SKM-1 (cell line): ENCODE measurements around the gene SIK3.

Experiments
- DNase-seq: peaks from one replicate; lab custom pipeline; 2025; ENCODE audit not compliant: unreplicated experiment; lab: John Stamatoyannopoulos, UW

SIK3 gene

DNA sequence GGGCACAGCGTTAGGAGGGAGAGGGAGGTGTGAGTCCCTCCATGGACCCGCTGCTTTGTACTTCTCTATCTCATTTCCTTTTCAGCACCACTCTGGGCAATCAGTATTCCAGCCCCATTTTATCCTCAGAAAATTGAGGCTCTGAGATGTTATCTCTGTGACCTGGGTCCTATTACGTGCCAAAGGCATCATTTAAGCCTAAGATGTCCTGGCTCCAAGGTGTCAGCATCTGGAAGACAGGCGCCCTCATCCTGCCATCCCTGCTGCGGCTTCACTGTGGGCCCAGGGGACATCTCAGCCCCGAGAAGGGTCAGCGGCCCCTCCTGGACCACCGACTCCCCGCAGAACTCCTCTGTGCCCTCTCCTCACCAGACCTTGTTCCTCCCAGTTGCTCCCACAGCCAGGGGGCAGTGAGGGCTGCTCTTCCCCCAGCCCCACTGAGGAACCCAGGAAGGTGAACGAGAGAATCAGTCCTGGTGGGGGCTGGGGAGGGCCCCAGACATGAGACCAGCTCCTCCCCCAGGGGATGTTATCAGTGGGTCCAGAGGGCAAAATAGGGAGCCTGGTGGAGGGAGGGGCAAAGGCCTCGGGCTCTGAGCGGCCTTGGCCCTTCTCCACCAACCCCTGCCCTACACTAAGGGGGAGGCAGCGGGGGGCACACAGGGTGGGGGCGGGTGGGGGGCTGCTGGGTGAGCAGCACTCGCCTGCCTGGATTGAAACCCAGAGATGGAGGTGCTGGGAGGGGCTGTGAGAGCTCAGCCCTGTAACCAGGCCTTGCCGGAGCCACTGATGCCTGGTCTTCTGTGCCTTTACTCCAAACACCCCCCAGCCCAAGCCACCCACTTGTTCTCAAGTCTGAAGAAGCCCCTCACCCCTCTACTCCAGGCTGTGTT lies 269.4 kb downstream of the SIK3 start:
- DNase-seq, result no peak

DNA sequence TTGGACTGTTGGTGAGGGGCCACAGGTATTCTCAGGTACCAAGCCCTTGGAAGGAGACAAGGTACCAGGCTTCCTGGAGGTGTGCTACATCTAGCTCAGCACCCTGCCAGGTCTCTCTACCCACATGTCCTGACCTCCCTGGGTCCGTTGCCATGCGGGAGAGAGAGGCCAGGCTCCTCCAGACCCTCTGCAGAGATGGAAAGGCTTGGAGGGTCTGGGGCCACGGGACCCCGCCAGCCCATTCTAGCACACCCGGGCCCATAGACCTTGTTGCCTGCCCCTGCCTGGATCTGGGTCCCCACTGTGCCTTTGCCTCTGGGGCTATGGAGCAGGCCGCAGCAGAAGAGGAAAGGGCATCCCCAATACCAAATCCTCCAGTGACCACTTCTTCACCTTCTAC lies 270.8 kb downstream of the SIK3 start:
- DNase-seq, result no peak

DNA sequence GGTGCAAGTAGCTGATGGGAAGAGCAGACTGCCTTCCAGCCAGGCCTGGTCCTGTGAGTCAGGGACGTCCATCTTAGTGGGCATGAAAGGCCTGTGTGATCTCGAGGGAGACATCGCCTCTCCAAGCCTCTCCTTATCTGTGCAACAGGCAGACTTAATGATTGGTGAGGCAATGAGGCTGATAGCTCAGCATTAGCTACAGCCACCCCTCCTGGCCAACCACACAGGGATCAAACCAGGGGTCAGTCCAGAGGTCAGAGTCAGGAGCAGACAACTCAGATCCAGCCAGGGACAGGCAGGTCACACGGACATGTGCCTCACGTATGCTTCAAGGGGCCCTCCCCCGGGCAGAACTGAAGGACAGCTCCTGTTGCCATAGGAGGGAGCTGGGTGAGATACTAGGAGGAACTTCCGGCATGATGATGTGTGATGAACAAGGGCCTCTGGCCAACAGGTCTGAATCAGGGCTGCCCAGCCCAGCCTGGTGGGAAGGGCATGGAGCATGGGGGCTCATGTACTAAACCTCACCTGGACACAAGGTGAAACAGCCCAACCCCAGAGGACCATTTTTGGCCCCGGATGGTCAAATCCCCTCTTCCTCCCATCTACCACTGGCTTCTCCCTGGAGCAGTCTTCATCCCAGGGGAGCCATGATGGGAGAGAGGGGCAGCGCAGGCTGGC lies 271.3 kb downstream of the SIK3 start:
- DNase-seq, result no peak

DNA sequence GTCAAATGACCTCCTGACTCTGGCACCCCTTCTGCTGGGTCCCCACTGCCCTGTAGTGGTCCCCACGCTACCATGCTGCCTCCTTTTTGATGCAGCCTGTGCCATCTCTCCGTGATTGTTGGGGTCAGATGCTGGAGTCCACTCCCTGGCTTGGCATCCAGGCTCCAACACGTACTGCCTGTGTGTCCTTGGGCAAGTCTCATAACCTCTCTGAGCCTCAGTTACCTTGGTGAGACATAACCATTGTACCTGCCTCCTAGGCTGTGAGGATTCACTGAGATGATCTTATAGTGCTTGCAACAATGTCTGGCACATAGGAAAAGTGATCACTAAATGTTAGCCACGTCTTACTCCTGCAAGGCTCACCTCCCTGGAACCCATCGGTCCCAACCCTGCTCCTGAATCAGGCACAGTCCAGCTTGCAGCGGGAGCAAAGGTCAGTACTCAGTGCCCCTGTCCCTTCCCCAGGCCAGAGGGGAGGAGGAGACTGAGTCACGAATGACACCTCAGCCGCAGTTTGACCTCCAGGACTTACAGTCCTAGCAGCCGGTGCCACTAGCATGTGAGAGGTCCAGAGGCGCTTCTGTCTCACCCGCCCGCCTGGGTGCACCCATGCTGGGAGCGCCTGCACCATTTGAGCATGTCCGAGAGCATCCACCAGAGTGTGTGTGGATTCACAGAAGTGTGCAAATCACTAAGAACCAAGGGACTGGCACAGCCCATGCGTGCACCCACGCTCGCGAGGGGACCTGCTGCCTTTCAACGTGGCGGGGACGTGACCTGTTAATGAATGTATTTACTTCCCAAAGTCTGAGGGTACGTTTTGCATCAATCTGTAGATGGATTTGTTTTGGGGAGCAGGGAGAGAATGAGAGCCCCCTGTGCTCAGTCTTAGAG lies 272.1 kb downstream of the SIK3 start:
- no peak for DNase-seq

DNA sequence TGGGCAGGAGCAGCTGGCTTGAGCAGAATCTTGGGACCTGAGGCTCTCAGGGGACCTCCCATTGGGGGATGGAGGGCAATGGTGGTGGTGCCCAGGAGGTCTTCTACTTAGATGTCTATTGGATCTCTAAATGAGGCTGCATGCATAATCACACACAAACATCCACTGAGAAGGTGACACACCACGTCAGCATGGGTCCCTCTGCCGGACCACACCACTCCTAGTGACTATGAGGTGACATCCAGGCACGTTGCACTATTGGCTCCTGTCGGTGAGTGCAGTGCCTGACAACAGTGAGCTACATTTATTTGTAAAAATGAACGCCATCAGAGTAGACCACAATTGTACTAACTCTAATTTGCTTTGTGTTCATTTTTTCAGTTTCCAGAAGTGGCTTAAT lies 272.8 kb downstream of the SIK3 start:
- no peak for DNase-seq

DNA sequence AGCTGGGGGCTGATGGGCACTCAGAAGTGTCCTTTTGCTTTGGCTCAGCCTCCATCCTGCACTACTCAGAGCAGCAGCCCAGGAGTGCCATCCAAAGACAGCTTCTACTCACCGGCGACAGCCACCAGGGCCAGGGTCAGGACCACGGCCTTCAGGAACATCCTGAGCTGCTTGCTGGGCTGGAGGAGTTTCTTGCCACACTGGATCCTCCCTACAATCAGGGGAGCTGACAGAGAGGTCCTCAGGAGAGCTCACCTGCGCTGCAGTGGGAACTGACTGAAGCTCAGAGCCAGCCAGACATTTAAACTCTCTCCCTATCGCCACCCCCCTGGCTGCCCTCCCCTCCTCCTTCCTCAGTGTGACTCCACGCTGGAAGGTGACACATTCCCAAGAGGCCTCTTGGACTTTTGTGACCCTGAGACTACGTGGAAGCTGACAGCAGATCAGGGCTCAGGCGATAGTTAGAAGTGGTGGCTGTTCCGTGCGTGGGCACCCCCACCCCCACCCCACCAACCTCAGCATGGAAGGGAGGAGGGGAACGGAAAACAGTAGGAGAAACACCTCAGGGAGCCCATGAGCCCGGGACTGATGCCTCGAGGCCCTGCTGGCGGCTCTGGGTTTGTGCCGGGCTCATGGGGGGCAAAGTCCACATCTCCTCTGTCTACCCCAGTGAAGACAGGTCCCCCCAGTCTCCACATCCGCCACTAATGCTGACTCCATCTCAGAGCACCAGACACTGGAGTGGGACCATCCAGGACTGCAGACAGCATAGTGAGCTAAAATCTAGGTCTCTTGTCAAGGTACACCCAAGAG lies 275.0 kb downstream of the SIK3 start, which contains the start of gene APOA4:
Gene APOA4, minus strand, starts transcription at position 274 of the 813 bp plus-strand sequence. Its CDS starts 113 bp downstream, at position 161.
- no peak for DNase-seq

DNA sequence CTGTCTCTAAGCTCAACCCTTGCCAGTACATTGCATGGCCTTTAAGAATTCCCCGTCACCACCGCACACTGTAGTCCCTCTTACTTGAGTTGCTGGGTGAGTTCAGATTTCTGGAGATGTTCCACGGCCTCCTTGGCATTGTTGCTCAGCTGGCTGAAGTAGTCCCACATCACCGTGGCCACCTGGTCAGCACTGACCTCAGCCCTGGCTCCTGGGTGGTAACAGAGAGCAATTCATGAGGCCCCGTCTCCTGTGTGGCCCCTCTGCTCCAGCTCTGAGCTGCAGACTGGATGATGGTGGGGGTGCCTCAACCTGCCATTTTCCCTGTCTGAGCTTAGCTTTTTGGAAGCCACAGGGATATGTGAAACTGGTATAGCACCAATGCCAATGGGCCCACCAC lies 275.7 kb downstream of the SIK3 start:
- no peak for DNase-seq

DNA sequence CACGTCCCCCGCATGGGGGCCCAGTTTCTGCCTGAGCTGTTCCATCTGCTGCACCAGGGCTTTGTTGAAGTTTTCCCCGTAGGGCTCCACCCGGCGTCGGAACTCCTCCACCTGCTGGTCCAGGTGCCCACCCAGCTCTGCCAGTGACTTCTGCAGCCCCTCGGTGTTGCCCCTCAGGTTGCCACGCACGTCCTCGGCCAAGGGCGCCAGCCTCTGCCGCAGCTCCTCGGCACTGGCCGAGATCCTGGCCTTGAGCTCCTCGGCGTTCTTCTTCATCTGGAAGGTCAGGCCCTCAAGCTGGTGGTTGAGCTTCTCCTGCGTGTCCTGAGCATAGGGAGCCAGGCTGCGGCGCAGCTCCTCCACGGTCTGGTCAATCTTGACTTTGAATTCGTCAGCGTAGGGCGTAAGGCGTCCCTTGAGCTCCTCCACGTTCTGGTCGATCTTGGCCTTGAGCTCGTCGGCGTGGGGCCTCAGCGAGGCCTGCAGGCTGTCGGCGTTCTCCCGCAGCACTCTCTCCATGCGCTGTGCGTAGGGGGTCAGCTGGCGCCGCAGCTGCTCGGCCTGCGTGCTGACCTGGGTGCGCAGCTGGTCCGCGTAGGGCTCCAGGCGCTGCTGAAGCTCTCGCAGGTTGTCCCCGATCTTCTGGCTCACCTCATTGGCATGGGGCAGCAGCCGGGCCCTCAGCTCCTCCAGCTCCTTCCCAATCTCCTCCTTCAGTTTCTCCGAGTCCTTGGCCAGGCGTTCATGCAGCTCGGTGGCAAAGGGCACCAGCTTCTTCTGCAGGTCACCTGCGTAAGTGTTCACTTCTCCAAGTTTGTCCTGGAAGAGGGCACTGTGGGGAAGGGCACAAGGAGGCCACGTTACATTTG lies 276.9 kb downstream of the SIK3 start:
- no peak for DNase-seq

DNA sequence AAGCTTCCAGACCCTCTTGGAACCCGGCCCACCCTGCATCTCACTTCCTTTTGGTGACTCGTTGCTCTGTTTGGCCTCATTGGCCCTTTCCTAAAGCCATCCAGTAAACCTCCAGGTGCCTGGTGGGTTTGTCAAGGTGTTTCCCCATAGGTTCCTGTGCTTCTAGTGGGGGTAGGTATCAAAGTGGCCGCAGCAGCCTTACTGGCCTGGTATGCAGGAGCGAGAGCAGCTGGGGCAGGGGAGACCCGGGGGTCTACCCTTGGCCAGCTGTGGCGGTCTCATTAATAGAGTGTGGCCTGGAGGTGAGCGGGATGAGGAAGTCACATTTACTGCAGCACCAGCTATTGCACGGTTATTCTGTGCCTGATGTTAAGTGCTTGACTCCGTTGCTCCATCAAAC lies 279.2 kb downstream of the SIK3 start:
- no peak for DNase-seq

DNA sequence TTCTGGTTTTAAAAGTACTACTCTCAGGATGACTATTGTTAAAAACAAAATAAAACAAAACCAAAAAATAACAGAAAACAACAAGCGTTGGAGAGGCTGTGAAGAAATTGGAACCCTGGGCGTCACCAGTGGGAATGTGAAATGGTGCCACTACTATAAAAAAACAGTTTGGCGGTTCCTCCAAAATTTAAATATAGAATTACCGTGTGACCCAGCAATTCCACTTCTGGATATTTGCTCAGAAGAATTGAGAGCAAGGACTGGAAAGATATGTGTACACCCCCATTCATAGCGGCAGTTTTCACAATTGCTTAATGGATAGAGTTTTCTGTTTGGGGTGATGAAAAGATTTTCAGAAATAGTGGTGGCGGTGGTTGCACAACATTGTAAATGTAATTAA lies 283.7 kb downstream of the SIK3 start:
- DNase-seq, result no peak

DNA sequence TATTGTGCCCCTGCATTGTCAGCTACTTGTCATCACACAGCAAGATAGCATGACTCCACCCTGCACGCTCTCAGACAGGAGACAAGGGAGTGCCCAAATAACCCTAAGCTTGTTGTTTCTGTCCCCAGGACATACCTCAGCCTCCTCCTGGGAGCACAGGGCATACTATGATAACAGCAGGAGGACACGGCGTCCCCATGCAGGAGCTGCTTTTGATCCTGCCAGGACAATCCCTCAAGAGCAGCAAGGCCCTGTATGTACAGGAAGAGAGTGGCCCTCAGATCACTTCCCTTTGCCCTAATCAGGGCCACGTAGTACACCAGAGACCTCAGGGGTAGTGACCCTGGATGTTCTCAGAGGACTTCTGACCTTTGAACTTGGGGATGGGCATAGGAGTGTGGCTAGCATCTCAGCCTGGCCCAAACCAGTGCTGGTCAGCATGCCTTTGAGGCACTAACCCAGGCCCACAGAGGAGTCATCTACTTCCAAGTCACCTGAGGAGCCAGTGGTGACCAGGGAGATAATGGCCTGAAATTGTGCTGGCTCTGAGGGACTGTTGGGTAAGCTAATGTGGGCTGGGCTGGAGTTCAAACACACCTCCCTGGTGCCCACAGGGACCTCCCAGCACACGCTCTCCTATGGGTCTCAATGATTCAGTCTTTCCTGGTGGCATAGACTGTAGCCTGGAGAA lies 284.3 kb downstream of the SIK3 start:
- no peak for DNase-seq

DNA sequence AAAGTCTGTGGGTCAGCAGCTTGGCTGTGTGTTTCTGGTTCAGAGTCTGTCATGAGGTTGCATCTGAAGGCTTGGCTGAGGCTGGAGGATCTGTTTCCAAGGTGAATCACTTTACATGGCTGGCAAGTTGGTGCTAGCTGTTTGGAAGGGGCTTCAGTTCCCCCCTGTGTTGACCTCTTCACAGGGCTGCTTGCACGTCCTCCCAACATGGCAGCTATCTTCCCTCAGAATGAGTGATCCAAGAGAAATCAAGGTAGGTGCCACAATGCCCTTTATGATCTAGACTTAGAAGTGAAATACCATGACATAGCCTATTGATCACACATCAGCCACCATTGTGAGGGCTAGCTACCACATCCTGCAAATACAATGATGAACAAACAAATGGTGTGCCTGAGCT lies 285.1 kb downstream of the SIK3 start:
- DNase-seq, result no peak

DNA sequence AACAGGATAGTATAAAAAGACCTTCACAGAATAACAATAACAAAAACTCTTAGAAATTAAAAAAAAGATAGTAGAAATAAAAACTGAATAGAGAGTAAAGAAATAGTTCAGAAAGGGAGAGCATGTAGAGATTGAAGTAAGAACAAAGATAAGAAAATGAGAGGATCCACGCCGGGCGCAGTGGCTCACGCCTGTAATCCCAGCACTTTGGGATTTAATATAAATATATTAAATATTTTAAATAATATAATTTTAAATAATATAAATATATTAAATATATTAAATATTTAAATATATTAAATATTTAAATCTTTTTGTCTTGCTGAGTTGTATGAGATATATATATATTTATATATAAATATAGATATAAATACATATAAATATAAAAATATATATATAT lies 286.1 kb downstream of the SIK3 start:
- DNase-seq, result no peak

DNA sequence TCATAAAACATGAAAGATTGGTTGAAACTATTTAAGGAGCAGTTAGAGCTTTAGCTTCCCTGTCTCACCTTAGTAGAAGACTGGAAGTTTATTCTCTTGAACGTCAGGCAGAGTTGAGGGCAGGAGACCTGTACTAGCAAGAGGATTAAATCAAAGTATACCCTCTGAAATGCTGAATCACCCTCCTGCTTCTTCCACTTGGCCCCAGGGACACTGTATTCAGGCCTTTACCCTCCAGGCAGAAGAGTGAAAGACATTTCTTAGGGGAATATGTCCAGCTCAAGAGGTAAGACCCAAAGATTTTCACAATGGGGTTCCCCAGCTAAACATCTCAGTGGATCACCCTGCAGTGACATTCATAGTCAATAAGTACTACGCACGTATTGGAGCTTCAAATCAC lies 287.0 kb downstream of the SIK3 start:
- no peak for DNase-seq

DNA sequence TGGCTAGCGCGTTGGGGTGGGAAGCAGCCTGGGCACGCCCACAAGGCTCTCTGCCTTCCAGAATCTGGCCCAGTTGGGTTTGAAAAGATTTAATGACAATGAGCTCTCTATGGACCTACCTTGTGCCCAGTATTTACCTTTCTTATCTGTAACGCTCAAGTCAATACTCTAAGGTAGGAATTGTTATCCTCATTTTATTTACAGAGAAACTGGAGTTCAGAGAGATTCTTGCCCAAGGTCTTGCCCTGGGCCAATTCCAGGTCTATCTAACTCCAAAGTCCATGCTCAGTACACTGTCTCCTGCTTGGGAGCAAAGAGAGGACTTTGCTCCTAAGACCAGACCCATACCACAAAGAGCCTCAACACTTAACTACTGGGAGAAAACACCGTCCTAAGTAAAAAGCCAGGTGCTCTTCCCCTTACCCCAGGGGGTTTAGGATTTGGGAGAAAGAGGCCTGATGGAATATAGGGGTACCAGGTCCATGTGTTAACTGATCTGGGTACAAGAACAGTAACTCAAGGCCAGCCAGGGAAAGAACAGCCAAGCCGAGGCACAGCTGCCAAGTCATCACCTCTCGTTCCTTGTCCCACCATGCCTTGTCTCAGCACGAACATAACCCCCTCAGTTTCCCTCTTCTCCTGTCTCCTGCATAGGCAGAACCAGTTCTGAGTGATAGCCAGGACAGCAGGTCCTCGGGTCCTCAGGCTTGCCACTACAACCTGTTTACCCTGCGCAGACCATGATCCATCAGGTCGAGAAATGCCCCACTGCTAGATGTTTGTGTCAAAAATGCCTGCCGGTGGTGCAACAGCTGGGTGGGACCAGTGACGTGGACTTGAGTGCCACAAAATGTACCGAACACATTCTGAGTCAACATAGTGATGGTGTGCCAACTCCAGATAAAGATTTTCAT lies 289.7 kb downstream of the SIK3 start:
- no peak for DNase-seq

DNA sequence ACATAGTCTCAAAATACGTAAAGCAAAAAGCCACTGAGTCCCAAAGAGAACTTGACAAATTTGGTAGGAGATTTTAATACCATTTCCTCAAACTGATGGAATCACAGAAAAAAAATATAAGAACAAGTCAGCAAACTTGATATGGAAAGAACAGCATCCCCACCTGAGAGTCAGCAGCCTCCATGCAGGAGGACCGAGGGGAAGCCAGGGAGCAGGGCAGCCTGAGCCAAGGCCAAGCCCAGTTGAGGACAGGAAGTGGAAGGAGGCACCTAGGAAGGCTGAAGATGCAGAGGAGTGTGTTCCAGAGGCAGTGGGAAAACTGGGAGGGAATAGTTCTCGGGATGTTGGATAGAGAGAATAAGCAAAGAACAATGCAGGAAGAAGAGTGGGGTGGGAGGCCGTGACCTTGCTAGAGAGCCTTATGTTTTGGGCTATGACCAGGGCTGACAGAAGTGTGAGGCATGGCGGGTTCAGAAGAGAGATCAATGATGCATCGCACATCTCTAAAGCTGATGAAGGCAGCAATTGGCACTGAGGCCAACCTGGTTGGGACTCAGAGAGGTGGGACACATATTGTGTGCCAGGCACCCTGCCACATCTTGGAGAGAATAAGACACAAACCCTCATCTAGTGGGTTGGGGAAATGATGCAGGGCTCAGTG lies 290.5 kb downstream of the SIK3 start:
- no peak for DNase-seq

DNA sequence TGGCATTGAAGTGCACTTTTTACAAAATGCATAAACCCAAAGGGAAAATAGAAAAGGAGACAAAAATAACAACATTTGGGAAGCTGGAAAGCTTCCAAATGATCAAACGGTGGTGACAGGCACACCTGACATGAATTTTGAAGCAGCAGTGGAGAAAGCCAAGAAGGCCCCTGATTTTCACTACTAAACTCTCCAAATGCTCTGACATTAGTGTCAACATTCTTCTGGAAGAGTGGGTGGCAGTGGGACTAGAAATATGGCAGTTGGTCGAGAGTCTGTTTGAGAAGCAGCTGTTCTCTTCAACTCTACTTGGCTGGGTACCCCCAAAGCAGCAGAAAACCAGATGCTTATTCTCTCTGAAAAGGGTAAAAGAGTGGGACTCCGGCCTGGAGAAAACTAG lies 294.2 kb downstream of the SIK3 start:
- DNase-seq, result no peak
